HG02973 (cell line): ENCODE results near the gene OR2A1.
A peak's percentile ranks its signal among the peaks of the same experiment; 100 is the strongest.
"Not testable (repeated sequence)": the region's sequence is repeated elsewhere in the genome, so short reads cannot be mapped to it uniquely, and the experiment has no call there.

Source experiments
- ATAC-seq: cut with Tn5 transposase; IDR thresholded peaks from one replicate; pipeline ENCODE4 v1.9.1; 2021; ENCODE audit warnings: moderate library complexity; ENCODE audit not compliant: unreplicated experiment

The OR2A1 gene, protein sequence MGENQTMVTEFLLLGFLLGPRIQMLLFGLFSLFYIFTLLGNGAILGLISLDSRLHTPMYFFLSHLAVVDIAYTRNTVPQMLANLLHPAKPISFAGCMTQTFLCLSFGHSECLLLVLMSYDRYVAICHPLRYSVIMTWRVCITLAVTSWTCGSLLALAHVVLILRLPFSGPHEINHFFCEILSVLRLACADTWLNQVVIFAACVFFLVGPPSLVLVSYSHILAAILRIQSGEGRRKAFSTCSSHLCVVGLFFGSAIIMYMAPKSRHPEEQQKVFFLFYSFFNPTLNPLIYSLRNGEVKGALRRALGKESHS

DNA sequence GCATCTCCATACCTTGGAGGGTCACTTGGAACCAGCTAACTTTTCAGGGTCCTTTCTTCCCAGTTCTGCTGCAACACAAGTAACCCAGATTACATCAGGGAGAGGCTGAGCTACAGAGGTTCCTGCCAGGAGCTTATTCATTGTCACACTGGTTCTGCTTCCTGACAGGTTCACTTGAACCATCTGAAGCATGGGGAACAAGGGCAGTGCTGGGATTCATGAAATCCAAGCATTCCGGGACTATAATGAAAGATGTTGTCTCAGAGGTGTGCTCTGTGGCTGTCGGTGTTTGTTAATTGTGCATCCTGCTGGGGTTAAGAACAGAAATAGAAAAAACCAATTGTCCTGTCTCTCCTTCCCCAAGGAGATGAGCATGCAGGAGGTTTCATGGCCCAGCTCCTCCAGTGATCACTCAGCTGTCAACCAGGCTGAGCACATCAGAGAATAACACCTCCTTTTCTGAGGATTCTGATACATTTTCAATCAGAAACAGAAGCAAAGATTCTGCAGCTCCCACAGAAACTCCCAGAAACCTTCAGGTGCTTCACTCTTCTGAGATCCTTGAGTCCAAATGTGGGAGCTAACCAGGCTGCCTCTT lies at the start of gene OR2A1:
Gene OR2A1, plus strand, starts transcription at position 548 of the 598 bp plus-strand sequence. CDS start 5,706 bp downstream, outside the sequence.
- not testable (repeated sequence) for ATAC-seq

DNA sequence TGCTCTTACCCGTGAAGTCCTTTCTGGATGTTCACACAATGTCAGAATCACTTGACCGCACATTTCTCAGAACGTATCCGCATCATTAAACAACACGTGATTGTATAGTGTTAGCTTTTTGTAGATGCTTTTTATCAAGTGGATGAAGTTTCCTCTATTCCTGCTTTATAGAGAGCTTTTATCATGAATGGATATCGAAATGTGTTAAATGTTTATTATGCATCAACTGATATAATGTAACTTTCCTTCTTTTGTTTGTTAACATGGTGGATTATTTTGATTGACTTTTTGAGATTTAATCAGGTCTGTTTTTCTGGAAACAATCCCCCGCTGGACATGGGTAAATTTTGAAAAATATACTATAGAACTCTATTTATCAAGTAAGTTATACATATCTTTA lies 47.5 kb upstream of the OR2A1 start, which contains the start of gene OR2A7:
Gene OR2A7, minus strand, starts transcription at position 101 of the 400 bp plus-strand sequence. CDS start 5,164 bp downstream, outside the sequence.
- not testable (repeated sequence) for ATAC-seq

DNA sequence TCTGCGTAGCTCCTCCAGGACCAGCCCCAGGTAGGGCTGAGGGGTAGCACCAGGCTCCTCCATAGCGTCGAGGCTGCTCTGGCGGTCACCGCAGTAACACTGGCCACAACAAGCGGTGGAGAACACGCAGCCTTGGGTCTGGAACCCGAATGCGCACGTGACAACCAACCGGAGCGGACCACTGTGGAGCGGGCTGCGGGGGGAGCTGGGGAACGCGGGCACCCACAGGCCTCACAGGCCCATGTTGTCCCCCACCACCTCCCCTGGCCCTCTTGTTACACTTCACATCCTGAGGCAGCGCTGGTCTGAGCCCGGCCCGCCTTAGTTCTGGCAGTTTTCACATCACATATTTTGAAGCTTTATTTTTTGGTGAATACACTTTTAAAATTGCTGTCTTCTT lies 43.0 kb upstream of the OR2A1 start, which contains the start of gene CTAGE8:
Gene CTAGE8, minus strand, starts transcription at position 101 of the 400 bp plus-strand sequence. Its CDS starts 38 bp downstream, at position 63.
- ATAC-seq = not testable (repeated sequence)

DNA sequence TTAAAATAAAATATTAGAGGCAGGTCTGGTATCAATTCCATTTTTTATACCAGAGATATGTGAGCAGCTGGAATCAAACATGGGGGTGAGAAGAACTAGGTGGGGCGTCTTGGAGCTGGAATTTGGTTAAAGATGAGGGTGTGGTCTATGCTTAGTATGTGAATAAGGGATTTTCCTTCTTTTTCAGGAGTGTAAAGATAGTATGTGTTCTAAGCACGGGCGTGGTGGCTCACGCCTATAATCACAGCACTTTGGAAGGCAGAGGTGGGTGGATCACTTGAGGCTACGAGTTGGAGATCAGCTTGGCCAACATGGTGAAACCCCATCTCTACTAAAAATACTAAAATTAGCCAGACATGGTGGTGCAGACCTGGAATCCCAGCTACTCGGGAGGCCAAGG lies 36.9 kb upstream of the OR2A1 start:
- ATAC-seq = not testable (repeated sequence)

DNA sequence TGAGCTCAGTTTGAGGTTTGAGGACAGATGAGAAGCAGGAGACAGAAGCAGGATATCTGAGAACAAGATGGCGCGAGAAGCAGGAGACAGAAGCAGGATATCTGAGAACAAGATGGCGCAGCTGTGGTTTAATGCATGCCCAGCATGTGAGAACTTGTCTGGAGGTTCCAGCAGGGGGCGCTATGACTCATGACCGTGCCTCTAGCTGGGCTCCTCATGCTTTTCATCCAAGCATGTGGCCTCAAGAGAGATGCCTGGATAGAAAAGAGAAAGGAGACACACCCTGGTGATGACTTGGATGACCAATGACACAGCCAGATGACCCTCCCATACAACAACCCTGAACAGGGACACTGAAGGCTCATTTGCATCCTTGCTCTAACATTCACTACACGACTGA lies 32.2 kb upstream of the OR2A1 start:
- ATAC-seq = peak; percentile 50

DNA sequence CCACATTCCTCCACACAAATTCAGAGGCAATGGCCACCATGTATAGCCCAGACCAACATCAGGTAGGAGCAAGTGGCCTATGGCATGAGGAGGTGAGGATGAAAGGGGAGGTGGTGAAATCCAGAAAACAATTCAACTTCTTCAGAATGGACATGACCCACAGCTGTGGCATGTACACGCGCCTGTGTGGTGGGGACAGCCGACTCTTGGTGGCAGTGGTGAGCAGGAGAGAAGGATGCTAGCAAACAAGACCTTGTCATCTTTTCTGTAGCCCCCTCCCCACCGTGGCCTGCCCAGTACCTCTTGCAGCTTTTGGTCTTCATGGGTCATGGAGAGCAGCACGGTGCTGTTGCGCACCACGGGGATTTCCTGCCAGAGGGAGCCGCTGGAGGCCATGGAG lies 30.2 kb upstream of the OR2A1 start:
- not testable (repeated sequence) for ATAC-seq

DNA sequence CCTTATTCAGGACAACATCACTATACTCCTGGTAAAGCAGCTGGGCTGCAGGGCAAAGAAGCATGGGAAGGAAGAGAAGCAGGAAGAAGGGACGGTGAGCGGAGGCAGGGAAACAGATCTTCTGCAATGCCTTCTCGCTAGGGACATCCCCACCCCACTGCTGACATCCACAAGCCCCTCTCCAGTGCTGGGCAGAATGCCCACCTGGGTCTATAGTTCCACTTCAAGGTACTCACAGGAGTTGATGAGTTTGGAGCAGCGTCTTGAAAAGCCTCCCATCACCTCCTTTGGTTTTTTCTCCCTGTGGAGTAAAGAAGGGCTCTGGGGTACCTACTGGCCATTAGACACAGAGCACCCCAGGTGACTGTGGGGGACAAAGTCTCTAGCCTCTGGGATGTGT lies 29.7 kb upstream of the OR2A1 start:
- ATAC-seq = not testable (repeated sequence)

DNA sequence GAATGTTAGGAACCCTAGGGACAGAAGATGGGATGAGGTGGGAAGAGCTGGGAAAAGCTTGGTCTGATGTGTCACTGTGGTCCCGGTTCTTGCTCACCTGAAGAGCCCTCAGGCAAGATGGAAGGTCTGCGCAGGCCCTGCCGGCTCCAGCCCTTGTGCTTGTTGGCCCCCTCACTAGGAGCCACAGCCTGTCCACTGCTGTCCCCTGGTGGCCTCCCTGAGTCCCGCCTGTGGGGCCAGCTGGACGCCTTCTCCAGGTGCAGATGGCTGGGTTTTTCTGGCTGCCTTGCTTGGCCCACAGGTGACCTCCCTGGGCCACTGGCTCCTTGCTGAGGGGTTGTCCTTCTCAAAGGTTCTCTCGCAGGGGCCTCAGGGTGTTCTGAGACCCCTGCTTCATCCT lies 28.5 kb upstream of the OR2A1 start:
- ATAC-seq = not testable (repeated sequence)

DNA sequence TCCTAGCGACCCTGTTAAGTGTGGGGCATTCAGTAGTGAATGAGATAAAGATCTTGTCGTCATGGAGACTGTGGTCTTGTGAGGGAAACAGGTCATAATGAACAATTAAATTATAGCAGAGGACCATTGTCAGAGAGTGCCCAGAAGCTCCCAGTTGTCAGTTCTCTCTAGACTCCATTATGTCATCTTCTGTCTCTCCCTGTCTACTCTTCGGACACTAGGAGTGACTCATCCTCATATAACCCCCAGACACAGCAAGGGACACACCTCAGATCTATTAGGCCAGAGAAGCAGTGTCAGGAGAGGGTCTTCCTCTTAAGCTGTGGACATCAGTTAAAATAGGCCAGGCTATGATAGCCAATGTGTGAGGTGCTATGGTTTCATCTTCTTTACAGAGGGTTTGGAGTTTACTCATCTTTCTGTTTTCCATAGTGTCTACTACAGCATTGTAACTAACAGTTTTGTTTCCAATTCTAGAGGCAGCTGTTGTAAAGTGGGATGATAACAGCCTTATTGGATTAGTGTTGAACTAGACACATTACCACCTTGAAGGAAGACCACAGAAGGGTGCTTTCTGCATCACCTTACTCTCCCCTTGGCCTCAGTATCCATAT lies 24.9 kb upstream of the OR2A1 start:
- not testable (repeated sequence) for ATAC-seq

DNA sequence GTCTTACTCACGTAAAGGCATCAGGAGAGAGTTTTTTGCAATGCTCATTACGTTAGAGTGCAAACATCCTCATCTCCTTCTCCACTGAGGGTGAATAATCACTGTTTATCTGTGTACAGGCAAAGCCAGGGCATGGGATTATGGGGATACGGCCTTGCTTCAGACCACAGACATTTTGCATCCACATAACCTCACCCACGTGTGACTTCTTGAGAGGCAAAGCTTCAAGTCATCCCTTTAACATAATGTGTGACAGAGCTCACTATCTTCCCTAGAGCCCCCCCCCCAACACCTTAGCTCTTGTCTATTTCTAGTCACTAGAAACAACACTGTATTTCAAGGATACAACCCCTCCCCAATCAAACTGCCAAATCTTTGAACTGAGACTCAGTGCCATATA lies 20.6 kb upstream of the OR2A1 start:
- ATAC-seq = not testable (repeated sequence)

DNA sequence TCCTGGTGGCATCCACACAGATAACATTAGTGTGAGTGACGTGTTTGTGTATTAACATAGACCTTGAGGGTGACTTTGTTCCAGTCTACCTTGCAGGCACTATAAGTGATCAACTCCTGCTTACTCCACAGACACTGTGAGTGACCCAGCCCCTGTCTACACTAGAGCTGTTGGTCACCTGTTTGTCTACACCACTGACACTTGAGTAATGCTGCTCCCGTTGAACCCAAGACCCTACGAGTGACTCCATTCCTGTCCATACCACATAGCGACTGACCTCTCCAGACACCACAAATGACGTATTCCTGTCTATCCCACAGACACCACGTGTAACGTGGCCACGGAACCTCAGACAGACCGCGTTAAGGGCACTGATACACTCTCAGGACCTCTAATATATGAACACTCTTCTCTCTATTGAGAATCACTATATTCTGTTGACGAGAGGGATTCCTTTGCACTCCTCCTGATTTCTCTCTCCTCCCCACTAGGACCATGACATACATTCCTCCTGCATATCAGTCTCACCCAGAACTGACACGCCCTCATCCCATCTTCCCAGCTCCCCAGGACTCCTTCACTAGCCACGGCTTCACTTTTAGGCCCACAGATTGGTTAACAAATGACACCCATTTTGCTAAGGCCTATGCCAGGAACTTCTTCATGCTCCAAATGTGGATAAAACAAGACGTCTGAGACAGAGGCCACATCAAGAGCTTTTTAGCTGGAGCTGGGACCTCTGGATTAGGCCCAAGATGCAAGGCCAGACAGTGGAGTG lies 19.6 kb upstream of the OR2A1 start:
- ATAC-seq = not testable (repeated sequence)

DNA sequence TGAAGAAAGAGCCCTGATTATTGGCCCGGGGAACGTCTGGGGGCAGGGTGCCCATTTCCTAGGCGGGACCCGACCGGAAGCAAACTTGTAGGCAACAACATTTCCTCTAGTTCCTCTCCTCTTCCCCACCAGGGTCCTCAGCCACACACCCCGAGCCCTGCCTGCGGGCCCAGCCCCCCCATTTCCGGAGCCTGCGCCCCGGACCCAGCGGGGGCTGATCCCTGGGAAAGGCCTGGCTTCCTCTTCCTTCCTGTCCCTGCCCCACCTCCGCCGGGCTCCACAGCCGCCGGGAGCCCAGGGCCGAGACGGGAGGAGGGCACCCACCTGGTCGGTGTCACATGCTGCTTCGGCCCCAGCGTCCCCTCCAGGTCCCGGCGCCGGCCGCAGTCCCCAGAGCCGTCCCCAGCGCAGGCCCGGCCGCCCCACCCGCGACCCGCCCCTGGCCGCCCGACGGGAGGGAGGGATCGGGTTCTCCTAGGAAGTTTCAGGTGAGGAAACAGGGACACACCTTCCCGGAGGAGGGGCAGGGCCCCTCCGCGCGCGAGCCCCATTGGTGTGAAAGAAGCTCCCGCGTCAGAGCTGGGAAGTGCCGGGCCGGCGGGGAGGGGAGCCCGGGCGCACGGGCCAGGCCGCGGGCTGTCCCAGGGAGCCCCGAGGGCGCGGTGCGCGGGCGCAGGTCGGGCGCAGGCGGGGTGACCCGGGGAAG lies 18.3 kb upstream of the OR2A1 start:
- peak; percentile 82 for ATAC-seq

DNA sequence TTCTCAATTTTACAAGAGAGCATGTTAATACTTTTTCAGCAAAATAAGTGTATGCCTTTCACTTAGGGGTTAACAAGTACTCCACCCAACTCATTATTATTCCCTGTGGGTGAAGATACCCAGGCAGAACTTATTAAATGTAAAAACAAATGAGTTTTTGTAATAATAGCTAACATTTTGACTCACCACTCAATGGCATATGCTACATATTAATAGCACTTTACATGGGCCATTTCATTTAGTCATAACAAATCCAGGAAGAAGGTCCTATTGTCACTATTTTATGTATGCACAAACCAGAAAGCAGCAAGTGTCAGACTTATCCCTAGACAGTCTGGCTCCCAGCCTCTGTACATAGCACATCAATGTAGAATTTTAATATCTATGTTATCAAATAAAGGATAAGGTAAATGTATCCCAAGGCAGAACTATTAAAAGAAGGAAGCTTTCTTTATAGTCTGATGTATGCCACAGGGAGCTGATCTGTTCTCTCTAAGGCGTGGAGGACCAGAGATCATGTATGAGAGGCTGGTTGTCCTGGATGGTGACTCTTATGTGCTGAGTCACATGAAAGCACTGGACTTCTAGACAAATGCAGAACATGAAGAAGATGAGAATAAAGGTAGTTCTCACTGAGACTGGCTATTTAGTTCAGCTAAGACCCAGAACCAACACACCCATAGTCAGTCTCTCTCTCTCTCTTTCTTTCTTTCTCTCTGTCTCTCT lies 9.5 kb upstream of the OR2A1 start:
- peak; percentile 53 for ATAC-seq

DNA sequence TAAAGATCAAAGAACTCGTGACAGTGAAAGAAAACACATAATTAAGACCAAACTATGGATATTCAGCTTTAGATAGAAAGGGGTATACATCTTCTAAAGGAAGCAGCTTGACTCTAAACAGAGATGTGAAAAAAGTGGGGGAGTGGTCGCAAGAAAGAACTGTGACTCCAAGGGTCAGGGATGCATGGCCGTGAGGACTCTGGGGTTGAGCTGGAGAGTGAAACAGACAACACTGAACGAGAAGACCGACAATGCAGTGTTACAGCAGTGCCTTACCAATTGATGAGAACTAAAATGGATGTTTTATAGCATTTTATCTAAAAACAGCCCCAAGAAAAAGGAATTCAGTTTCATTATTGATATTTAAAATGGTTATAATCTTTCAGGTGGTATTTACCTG lies 8.6 kb upstream of the OR2A1 start:
- ATAC-seq = not testable (repeated sequence)

DNA sequence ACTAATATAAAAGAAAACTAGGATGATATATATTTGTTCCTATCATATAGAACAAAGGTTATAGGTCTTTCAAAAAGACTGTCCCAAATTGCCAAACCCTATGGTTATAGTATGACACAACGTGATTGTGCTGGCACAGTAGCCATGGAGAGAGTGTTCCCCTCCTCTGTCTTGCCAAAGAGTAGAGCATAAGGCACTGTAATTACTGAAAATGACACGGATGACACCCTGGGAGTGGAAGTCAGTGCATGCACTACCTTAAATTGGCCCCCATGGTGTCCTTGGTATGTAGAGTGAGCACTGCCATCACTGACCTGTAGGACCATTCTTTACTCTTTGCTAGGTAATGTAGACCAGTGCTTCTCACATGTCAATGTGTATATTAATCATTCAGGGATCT lies 7.1 kb upstream of the OR2A1 start:
- not testable (repeated sequence) for ATAC-seq

DNA sequence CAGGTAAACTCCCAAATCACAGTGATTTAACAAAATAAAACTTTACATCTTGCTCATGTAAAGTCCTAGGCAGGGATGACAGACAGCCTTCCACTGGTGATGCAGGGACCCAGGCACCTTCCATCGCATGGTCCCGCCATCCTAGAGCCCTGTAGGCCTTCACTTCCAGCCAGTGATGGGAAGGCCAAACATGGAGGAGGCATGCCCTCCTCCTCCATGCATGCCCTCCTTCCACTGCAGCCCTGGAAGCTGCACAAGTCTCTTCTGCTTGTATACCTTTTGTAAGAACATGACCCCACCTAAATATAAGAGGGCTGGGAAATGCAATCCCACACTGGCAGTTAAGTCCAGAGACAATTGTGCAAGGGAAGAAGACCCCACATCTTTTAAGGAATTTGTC lies 2.5 kb upstream of the OR2A1 start:
- not testable (repeated sequence) for ATAC-seq

DNA sequence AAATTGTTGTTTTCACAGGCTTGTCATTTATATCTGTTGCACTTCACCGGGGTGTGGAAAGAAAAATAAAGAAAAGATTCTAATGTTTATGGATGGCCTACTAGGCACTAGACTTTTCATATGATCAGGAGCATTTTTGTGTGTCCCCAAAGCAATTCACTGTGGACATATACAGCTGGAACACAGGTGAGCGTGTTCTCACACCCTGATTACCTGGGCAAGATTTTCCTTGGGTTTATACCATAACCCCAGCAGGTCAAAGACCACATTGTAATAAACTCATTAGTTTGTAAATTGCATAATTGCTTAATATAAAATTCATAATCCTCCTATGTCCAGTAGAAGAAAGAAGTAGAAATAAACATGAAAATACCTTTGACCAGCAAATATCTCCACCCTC lies 1.0 kb upstream of the OR2A1 start:
- not testable (repeated sequence) for ATAC-seq

DNA sequence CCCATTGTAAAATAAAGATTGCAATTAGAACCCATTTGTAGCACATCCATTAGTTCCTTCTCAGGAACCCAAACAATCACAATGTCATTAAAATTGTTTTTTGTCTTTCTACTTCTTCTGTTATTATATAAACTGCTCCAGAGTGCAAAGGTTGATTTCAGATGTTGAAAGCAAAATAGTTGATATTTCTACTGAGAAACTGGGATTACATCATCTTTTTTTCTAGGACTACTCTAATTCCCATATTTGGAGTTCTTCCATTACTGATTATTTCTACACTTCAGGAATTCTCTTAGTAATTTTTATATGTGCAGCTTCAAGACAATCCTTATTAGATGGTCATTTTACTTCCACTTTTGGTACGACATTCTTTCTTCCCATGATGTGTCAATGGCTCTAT lies 5.3 kb downstream of the OR2A1 start:
- not testable (repeated sequence) for ATAC-seq

DNA sequence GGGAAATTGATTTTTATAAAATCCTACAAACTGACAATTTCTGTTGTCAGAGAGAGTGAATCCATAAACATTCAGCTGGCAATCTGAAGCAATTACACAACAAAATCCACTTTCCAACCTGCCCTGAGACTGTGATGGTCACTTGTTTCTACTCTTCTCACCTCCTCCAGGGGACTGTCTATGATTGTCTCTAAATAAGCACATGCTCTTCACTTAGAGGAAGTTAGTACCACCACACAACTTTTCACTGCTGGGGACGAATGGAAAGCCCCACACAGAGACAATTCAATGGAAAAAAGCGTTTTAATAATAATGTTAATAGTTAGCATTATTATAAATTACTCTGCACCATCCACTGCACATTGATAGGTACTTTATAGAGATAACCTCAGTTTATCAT lies 7.3 kb downstream of the OR2A1 start:
- not testable (repeated sequence) for ATAC-seq
